Measurements from ENCODE around the gene PSMB3. TPM values are rescaled to one million over a fixed set of nuclear protein-coding genes. Genes with fewer than 3 reads are reported as not detected.

PSMB3 gene
- polyA plus RNA-seq, 1 donor (not counting 4 experiments of a cell fraction or from before 2014, with no cell fraction given): 294 TPM

DNA sequence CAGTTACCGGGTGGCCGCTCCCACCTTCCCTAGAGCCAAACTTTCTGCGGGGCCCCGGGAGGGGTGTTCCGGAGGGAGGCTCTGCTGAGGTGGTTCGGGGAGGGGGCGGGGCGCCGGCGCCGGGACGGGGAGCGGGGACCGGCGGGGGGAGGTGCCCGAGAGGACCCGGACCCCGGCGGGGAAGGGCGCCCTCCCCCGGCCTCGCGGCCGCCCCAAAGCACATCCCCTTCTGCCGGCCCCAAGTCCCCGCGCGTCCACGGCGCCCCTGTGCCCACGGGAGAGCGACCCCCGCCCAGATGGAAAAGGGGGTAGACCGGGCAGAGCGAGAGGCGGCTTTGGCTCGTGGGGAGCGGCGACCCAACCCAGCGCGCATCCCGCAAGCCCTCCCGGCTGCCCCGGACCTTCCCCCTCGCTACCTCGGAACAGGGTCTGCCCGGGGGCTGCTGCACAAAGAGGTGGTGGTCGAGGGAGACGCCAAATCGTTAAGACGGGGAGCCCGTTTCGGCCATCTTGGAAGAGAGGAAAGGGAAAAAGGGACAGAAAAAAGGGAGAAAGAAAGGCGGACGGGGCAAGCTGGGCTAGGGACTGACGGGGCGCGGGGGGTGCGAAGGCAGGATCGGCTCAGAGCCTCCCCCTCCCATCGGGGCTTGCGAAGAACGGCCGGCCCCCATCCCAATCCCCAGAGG, 4.9 kb upstream of the PSMB3 start:
- H3K4me2 ChIP-seq (ENCODE audit: control insufficient read depth, extremely low read depth, insufficient read depth, low read depth, low read length): peak overlapping the region; percentile 94
- H3K27ac ChIP-seq (ENCODE audit: control insufficient read depth, insufficient read depth, low read length): peak overlapping the region; percentile 63
- H3K9me1 ChIP-seq (ENCODE audit: control insufficient read depth, extremely low read depth, insufficient read depth, low read length): peaks cover 7% of the 10 kb centered on the region
- peaks cover 34% of the 10 kb centered on the region for H3K4me1 ChIP-seq (ENCODE audit: control insufficient read depth, extremely low read depth, insufficient read depth, low read length)
- peak overlapping the region; percentile 87 to 95 (median 90) for H3K4me3 ChIP-seq (ENCODE audit: control insufficient read depth in 2 of 3, extremely low read depth in 1 of 3, insufficient read depth in 2 of 3, low read depth in 1 of 3, low read length in 3 of 3)
- H3K27me3 ChIP-seq (ENCODE audit: control insufficient read depth, extremely low read depth, insufficient read depth, low read length): no peaks in the 10 kb centered on the region
- peaks cover 46% of the 10 kb centered on the region for H3K79me2 ChIP-seq (ENCODE audit: control insufficient read depth, insufficient read depth, low read length)
- dilution Hi-C loops (cut with MboI; ENCODE audit: extremely low pct_ligation_motif_present, low sequenced_read_pairs): no loop called here
- peak overlapping the region; percentile 81 for H2AFZ ChIP-seq (ENCODE audit: control insufficient read depth, low read length)
- FAIRE-seq: no peak
- peaks cover 2% of the 10 kb centered on the region for H4K20me1 ChIP-seq (ENCODE audit: control insufficient read depth, extremely low read depth, insufficient read depth, low read length)
- H3K9me3 ChIP-seq (ENCODE audit: control insufficient read depth, low read depth, low read length): no peaks in the 10 kb centered on the region
- peak overlapping the region; percentile 89 for H3K9ac ChIP-seq (ENCODE audit: control insufficient read depth, extremely low read depth, insufficient read depth, low read length)
- TF ChIP-seq, protein P1, sequence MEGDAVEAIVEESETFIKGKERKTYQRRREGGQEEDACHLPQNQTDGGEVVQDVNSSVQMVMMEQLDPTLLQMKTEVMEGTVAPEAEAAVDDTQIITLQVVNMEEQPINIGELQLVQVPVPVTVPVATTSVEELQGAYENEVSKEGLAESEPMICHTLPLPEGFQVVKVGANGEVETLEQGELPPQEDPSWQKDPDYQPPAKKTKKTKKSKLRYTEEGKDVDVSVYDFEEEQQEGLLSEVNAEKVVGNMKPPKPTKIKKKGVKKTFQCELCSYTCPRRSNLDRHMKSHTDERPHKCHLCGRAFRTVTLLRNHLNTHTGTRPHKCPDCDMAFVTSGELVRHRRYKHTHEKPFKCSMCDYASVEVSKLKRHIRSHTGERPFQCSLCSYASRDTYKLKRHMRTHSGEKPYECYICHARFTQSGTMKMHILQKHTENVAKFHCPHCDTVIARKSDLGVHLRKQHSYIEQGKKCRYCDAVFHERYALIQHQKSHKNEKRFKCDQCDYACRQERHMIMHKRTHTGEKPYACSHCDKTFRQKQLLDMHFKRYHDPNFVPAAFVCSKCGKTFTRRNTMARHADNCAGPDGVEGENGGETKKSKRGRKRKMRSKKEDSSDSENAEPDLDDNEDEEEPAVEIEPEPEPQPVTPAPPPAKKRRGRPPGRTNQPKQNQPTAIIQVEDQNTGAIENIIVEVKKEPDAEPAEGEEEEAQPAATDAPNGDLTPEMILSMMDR (optimal IDR thresholded peaks at IDR 0.05 in 1 of 3, IDR thresholded peaks at IDR 0.05 in 1 of 3, conservative IDR thresholded peaks at IDR 0.05 in 1 of 3; ENCODE audit: extremely low read depth in 1 of 3, insufficient read depth in 2 of 3, low read length in 3 of 3): peak in 1 of 3 experiments; percentile 35
- no peak for TF ChIP-seq EZH2 (IDR thresholded peaks at IDR 0.05; ENCODE audit: low read length)
- DNase-seq (ENCODE audit: low read depth, low spot score): no peak
- H3K36me3 ChIP-seq (ENCODE audit: control insufficient read depth in 2 of 2, extremely low read depth in 1 of 2, insufficient read depth in 2 of 2, low read length in 2 of 2): no peaks in the 10 kb centered on the region

DNA sequence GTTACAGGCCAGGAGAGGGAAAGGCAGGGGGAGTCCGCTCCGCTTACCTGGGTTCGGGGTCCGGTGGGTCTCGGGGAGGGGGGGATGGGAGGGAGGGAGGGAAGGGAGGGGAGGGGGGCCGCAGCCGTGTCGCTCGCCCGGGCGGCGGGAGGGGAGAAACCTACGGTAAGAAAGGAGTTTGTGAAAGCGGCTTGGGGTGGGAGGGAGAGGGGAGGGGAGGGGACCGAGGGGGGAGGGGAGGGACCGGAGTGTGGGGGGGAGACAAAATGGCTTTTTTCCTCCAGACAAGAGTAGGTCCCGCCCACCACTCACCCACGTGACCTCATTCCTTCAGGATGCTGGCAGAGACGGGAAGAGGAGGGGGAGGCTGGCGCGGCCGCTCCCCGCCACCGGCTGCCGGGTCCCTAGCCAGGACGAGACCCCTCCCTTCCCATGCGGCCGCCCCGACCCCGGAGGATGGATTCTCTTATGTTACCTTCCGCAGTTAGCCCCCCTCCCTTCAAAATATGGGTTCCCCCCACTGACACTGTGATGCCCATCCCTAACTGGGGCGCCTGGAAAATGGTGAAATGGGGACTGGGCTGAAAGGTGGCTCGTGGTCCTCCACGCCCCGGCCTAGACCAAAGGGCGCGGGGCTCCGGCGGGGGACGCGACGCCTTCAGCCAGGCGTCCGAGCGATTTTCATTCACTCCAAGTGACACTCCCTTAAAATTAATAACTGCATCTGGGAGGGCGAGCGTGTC, 4.2 kb upstream of the PSMB3 start, which contains the start of gene PCGF2:
Gene PCGF2 (minus strand): TSS at position 188 of the 743 bp plus-strand sequence. CDS start 7,934 bp downstream, outside the sequence.
- H3K4me3 ChIP-seq (ENCODE audit: control insufficient read depth in 2 of 3, extremely low read depth in 1 of 3, insufficient read depth in 2 of 3, low read depth in 1 of 3, low read length in 3 of 3): peak within 1 kb of the TSS; percentile 87 to 95 (median 90)
- no peaks in the 10 kb centered on the region for H3K27me3 ChIP-seq (ENCODE audit: control insufficient read depth, extremely low read depth, insufficient read depth, low read length)
- peaks cover 2% of the 10 kb centered on the region for H4K20me1 ChIP-seq (ENCODE audit: control insufficient read depth, extremely low read depth, insufficient read depth, low read length)
- H3K4me1 ChIP-seq (ENCODE audit: control insufficient read depth, extremely low read depth, insufficient read depth, low read length): peaks cover 29% of the 10 kb centered on the region
- H3K27ac ChIP-seq (ENCODE audit: control insufficient read depth, insufficient read depth, low read length): peak within 1 kb of the TSS; percentile 63
- H3K9me1 ChIP-seq (ENCODE audit: control insufficient read depth, extremely low read depth, insufficient read depth, low read length): peaks cover 7% of the 10 kb centered on the region
- peak within 1 kb of the TSS; percentile 81 for H2AFZ ChIP-seq (ENCODE audit: control insufficient read depth, low read length)
- DNase-seq (ENCODE audit: low read depth, low spot score): no peak
- FAIRE-seq: no peak
- dilution Hi-C loops (cut with MboI; ENCODE audit: extremely low pct_ligation_motif_present, low sequenced_read_pairs): no loop called here
- peak within 1 kb of the TSS; percentile 89 for H3K9ac ChIP-seq (ENCODE audit: control insufficient read depth, extremely low read depth, insufficient read depth, low read length)
- no peak for TF ChIP-seq EZH2 (IDR thresholded peaks at IDR 0.05; ENCODE audit: low read length)
- TF ChIP-seq, protein P1 (optimal IDR thresholded peaks at IDR 0.05 in 1 of 3, IDR thresholded peaks at IDR 0.05 in 1 of 3, conservative IDR thresholded peaks at IDR 0.05 in 1 of 3; ENCODE audit: extremely low read depth in 1 of 3, insufficient read depth in 2 of 3, low read length in 3 of 3): no peak
- H3K4me2 ChIP-seq (ENCODE audit: control insufficient read depth, extremely low read depth, insufficient read depth, low read depth, low read length): peak within 1 kb of the TSS; percentile 94
- no peaks in the 10 kb centered on the region for H3K9me3 ChIP-seq (ENCODE audit: control insufficient read depth, low read depth, low read length)
- no peaks in the 10 kb centered on the region for H3K36me3 ChIP-seq (ENCODE audit: control insufficient read depth in 2 of 2, extremely low read depth in 1 of 2, insufficient read depth in 2 of 2, low read length in 2 of 2)
- H3K79me2 ChIP-seq (ENCODE audit: control insufficient read depth, insufficient read depth, low read length): peaks cover 47% of the 10 kb centered on the region

Data from keratinocyte (primary cell).